Epithelial cell of proximal tubule (primary cell): ENCODE measurements around the gene FAM156B. TPM values are rescaled to one million over a fixed set of nuclear protein-coding genes. Genes with fewer than 3 reads are reported as not detected.
"Not testable (repeated sequence)": the region's sequence is repeated elsewhere in the genome, so short reads cannot be mapped to it uniquely, and the experiment has no call there.

ENCODE experiments used
- DNase-seq: peaks from one replicate; pipeline ENCODE4 v3.0.0-alpha.2; 2011; ENCODE audit warnings: low read depth
- H3K4me3 ChIP-seq: 2 replicates; pipeline ENCODE4 v1.5.1; 2011; ENCODE audit warnings: low read depth, mild to moderate bottlenecking, low read length
- total RNA-seq: library from RNA; depleted of rRNA; stranded (reverse); fragments of >200 nt; gene quantifications from 2 replicates; pipeline ENCODE4 v1.2.3, GENCODE V29; 2015
- TF ChIP-seq, protein P1 (sequence below): conservative IDR thresholded peaks from 2 replicates; pipeline ENCODE4 v1.5.1; 2012; ENCODE audit warnings: low read depth, mild to moderate bottlenecking, low read length

FAM156B gene
- total RNA-seq, 1 donor from 2014 or later, result 3.2 TPM

DNA sequence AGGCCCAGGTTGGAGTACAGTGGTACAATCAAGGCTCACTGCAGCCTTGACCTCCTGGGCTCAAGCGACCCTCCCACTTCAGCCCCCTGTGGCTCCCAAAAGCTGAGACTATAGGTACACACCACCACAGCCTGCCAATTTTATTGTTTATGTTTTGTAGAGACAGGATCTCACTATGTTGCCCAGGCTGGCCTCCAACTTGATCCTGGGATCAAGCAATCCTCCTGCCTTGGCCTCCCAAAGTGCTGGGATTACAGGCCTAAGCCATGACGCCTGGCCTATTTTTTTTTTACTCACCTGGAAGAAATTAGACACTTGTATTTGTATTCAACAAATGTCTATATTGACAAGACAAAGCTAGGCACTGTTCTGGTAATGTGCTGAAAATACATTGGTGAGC, 36.1 kb downstream of the FAM156B start:
- no peak for DNase-seq

DNA sequence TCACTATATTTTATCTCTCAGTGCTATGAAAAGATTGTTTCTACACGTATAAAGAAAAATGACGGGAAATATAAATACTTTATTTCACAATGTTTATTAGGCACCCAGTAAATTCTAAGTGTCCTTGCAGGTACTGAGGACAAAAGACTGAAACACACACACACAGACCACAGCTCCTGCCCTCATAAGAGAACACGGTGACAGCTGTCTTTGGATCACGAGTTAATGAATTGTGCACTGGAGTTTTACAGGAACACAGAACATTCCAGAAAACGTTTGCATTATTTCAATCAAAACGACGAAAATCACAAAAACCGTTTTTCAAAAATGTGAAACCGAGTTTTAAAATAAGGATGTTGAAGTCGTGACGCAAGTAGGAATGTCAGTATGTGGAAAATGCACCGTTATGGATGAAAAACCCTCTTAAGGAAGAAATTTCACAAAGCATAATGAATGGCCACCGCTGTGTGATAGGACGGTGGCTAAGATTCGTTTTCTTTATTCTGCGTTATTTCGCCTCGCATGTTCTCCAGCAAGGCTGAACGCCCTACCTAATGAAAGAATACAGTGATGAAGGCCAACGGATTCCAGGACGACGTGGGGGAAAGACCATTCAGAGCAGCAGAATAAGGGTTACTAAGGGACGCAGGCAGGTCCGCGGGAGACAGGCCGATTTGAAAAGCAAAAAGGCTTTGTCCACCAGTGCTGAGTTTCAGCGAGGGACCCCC, 37.0 kb downstream of the FAM156B start:
- DNase-seq, result no peak
- H3K4me3 ChIP-seq, result peak overlapping the region; percentile 68
- TF ChIP-seq, protein P1, sequence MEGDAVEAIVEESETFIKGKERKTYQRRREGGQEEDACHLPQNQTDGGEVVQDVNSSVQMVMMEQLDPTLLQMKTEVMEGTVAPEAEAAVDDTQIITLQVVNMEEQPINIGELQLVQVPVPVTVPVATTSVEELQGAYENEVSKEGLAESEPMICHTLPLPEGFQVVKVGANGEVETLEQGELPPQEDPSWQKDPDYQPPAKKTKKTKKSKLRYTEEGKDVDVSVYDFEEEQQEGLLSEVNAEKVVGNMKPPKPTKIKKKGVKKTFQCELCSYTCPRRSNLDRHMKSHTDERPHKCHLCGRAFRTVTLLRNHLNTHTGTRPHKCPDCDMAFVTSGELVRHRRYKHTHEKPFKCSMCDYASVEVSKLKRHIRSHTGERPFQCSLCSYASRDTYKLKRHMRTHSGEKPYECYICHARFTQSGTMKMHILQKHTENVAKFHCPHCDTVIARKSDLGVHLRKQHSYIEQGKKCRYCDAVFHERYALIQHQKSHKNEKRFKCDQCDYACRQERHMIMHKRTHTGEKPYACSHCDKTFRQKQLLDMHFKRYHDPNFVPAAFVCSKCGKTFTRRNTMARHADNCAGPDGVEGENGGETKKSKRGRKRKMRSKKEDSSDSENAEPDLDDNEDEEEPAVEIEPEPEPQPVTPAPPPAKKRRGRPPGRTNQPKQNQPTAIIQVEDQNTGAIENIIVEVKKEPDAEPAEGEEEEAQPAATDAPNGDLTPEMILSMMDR, result no peak

More for the DNA sequence above, 36.1 kb downstream of the FAM156B start:
- H3K4me3 ChIP-seq, result no peak overlapping the region
- TF ChIP-seq, protein P1, result no peak

DNA sequence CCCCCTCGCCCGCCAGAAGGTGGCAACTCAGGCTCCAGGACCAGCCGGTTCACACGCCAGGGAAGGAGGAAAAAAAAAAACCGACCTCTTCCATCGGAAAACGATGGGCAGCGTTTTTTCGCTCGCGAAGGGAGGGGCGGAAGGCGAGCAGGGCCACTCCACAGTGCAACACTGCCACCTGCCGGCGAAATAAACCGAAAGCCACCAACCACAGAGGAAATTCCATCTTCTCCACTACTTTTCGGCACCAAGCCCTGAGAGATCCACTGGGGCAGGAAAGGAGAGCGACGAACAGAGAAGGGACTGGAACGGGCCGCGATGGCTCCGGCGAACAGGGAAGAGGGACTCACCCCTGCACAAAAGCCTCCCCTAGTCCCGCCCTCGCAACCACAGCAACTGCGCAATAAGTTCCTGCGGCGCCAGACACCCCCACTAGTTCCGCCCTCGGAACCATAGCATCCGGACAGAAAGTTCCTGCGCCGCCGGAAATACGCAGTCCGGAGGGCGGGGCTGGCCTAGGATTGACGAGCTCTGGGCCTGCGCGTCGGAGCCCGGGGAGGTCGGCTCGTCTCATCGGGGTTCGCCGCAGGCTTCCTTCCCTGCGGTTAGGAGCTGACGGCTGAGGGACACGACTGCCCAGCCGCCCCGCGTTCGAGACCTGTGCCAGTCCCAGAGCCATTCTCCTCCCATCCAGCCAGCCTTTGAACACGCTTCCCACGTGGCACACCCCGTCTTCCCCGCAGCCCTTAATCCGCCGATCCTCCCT, 37.8 kb downstream of the FAM156B start:
- H3K4me3 ChIP-seq, result peak overlapping the region; percentile 68
- TF ChIP-seq, protein P1, result peak; percentile 73
- no peak for DNase-seq

- DNase-seq, result not testable (repeated sequence)
- H3K4me3 ChIP-seq, result peak overlapping the region; percentile 68
Measured at GRCh38 chrX:52935470-52935784, 38.3 kb downstream of the FAM156B start.

- not testable (repeated sequence) for H3K4me3 ChIP-seq, DNase-seq
Measured at GRCh38 chrX:52940704-52941103, 43.6 kb downstream of the FAM156B start.

- not testable (repeated sequence) for DNase-seq, H3K4me3 ChIP-seq
Measured at GRCh38 chrX:52941728-52942127, 44.6 kb downstream of the FAM156B start.

- H3K4me3 ChIP-seq, DNase-seq: not testable (repeated sequence)
Measured at GRCh38 chrX:52945838-52946494, 48.8 kb downstream of the FAM156B start.

DNA sequence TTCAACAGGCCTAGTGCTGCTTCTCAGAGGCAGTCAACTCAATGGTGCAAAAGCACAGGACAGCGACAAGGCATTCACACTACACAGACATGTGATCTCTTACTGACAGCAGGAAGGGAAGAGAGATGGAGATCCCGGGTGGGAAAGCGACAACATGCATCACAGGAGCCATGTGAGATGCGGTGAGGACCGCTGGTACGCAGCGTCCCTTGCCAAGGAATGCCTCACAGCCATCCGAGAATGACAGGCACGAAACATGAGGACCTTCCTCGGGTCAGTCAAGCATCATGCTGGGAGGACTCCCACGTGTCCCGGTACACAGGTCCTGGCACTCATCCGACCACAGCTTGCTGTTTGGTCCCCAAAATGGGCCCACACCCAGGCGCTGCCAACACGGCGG, 50.4 kb downstream of the FAM156B start:
- not testable (repeated sequence) for DNase-seq, H3K4me3 ChIP-seq

GRCh38 chrX:52948265-52948664, 51.1 kb downstream of the FAM156B start:
- not testable (repeated sequence) for H3K4me3 ChIP-seq, DNase-seq

DNA sequence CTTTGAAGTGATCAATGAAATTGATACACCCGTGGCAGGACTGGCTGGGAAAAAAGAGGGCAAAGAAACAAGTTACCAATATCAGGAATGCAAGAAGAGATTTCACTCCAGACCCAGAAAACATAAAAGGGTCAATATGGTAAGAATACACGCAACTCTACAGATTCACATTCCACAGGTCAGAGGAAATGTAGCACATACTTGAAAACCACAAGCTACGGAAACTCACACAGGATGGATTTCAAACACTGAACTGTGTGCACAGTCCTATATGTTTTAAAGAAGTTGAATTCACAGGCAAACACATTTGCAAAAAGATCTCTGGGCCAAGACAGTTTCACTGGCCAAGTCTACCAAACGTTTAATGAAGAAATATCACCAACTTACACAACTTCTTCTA, 52.2 kb downstream of the FAM156B start:
- H3K4me3 ChIP-seq, DNase-seq: not testable (repeated sequence)

DNA sequence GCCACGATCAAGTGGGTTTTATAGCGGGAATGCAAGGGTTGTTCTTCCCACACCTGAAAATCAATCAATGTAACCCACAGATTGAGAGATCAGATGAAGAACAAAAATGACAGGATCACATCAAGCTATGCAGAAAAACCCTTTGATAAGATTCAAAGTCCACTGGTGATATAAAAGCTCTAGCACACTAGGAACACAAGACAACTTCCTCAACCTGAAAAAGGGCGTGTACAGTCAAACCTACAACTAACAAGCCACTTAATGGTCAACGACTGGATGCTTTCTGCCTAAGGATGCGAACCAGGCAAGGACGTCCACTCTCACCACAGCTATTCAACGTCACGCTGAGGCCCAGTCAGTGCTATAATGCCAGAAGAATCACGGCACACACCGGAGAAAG, 52.8 kb downstream of the FAM156B start:
- H3K4me3 ChIP-seq, DNase-seq: not testable (repeated sequence)

Other genes starting within 250 kb of the FAM156B start
- not detected in 2 replicates for gene SSX7, start 242.4 kb upstream of the FAM156B start, total RNA-seq
- not detected in 2 replicates for gene SSX2, start 190.2 kb upstream of the FAM156B start, total RNA-seq
- not detected in 2 replicates for gene SSX2B, start 146.1 kb upstream of the FAM156B start, total RNA-seq
- gene SPANXN5, start 99.9 kb upstream of the FAM156B start, total RNA-seq, result not detected in 2 replicates
- not detected in 2 replicates for gene XAGE5, start 86.0 kb upstream of the FAM156B start, total RNA-seq
- not detected in 2 replicates for gene XAGE3, start 29.2 kb upstream of the FAM156B start, total RNA-seq
- 5.0 and 12.6 TPM in 2 replicates for gene FAM156A, start 61.2 kb downstream of the FAM156B start, total RNA-seq
- 1.5 and 2.2 TPM in 2 replicates for gene GPR173, start 151.5 kb downstream of the FAM156B start, total RNA-seq
- gene TSPYL2, start 185.0 kb downstream of the FAM156B start, total RNA-seq, result 3.2 and 5.6 TPM in 2 replicates
- gene KANTR, start 196.8 kb downstream of the FAM156B start, total RNA-seq, result 1.9 and 3.1 TPM in 2 replicates